GM03348 (cell line): Measurements from ENCODE around the gene FZD2.
"Not testable (repeated sequence)": the region's sequence is repeated elsewhere in the genome, so short reads cannot be mapped to it uniquely, and the experiment has no call there.

Experiments
- DNase-seq: peaks from one replicate; pipeline ENCODE4 v3.0.0; 2012; ENCODE audit warnings: low spot score

The FZD2 gene

DNA sequence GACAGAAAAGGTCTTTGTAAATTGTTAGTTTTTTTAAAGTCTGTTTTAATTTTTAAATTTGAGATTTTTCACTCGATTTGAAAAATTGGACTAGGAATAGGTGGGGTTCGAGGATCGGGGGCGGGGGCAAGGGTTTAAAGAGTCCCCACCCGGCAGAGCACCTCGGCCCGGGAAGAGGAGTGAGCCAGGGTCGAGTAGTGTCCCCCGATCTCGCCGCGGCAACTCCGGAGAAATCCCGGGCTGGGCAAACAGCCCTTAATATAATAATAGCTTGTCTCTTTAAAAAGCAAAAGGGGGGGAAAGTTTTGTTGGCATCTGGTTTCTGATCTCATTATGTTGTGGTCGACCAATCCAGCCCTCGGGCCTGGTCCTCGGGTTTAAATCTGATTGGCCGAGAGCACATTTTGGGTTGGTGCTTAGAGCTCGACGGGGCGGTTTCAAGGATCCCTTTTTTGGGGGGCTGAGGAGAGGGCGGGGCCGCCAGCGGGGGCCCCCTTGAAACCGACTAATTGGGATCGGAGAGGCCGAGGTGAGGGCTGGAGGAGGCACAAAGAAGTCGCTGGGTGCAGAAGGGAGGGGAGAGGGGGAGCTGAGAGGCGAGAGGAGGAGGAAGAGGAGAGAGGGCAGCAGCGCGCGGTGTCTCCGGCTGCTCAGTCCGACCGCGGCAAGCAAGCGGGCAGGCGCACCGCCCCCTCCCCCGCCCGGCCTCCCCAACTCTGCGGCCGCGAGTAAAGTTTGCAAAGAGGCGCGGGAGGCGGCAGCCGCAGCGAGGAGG, at the start of gene FZD2:
Gene FZD2, plus strand, starts transcription at position 653 of the 775 bp plus-strand sequence. CDS start 205 bp downstream, outside the sequence.
- DNase-seq: peak; percentile 98

DNA sequence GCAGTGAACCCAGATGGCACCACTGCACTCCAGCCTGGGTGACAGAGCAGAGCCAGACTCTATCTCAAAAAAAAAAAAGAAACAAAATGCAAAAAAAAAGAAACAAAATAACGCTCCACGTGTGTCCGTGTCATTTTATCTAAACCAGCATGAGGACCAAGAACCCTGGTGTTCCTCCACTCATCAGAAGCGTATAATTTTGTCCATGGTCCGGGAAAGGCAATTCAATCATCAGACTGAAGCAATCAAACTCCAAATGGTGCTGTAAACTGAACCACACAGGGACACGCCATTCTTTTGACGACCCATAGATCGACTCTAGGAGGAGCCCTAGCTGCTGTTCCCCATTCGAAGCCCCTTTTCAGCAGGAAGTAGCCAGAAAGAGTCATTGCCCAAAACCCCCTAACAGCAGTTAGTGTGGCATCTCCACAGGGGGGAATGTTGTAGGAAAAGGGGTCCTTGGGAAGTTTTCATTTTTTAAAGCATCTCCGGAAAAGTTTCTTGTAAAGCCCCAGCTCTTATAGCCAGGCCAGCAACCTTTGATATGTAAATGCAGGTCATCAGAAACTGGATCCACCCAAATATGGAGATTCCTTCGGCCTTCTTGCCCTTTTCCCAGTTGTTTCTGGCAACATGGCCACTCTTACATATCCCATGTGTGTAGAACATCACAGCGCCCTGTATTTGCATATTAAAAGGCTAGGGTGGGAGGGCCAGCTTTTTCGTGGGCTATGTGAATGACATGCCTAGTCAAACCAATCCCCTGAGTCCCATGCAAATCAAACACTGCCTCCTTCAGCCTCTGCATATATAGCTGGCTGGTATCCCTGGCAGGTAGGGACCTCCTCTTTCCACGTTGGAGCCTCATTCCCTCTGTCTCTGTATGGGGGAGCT, 45.8 kb upstream of the FZD2 start:
- DNase-seq: not testable (repeated sequence)

DNA sequence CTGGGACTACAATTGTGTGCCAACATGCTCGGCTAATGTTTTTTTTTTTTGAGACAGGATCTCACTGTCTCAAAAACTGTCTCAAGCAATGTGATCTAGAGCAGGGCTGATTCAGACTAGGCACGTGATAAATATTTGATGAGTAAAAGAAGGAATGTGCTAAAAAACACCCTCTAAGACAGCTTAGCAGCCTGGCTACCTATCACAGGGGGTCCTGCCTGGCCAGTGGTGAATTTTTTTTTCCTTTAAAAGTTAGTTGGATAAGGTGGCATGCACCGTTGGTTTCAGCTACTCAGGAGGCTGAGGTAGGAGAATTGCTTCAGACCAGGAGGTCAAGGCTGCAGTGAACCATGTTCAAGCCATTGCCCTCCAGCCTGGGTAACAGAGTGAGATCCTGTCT, 39.3 kb upstream of the FZD2 start:
- peak; percentile 65 for DNase-seq

GRCh38 chr17:44522883-44523671, 34.2 kb upstream of the FZD2 start:
- DNase-seq: peak; percentile 82

DNA sequence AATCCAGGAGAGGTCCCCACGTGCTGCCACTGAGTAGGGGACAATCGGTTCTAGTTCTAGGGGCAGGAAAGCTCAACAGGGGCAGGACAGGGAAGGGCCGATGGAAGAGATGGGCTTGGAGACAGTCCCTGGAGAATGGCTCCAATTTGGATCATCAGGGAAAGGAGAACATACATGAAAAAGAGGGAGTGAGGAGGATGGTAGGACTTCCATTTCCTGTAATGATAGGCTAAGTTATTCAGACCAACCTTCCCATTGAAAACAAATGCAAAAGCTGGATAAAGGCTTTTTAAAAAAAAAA, 33.7 kb upstream of the FZD2 start:
- no peak for DNase-seq

DNA sequence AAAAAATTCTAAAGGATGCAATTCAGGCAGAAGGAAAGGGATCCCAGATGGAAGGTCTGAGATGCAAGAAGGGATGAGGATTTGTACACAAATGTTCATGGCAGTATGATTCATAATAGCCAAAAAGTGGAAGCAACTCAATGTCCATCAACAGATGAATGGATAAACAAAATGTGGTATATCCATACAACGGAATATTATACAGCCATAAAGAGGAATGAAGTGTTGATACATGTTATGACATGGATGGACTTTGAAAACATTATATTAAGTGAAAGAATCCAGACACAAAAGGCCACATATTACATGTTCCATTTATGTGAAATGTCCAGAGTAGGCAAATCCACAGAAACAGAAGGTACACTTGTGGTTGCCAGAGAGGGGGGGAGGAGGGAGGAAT, 30.2 kb upstream of the FZD2 start:
- no peak for DNase-seq

DNA sequence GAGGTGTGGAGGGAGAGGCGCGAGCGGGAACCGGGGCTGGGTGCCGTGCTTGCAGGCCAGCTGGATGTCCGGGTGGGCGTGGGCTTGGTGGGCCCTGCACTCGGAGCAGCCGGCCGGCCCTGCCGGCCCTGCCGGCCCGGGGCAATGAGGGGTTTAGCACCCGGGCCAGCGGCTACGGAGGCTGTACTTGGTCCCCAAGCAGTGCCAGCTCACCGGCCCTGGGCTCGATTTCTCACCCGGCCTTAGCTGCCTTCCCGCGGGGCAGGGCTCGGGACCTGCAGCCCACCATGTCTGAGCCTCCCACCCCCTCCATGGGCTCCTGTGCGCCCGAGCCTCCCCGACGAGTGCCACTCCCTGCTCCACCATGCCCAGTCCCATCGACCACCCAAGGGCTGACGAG, 29.3 kb upstream of the FZD2 start:
- no peak for DNase-seq

DNA sequence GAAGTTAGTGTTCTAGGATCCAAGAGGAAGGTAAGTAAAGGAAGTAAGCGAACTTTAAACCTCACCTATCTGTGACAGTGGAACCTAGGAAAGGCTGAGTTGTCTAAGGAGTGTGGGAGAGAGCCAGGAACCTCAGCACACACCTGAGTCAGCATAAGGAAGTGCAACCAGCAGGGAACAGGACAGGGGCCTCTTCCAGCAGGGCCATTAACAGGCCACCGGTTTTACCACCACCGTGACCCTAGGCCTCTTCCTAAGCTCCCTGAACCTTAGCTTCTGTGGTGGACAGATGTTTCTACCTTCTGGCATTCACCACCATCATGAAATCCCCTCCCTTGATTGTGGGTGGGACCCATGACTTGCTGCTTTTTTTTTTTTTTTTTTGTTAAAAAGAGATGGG, 27.4 kb upstream of the FZD2 start:
- no peak for DNase-seq

DNA sequence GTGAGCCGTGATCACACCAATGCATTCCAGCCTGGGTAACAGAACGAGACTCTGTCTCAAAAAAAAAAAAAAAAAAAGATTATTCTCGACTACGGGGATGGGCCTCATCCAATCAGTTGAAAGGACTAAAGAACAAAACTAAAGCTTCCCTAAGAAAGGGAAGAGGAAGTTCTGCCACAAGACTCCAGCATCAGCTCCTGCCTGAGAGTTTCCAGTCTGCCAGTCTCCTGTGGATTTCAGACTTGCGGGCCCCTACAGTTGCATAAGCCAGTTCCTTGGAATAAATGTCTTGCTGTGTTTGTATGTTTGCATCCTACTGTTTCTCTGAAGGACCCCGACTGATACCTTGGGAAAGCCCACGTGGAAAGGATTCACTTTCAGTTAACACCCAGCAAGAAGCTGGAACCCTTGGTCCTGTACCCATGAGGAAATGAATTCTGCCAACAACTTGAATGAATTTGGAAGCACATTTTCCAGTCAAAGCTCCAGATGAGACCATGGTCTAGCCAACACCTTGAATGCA, 26.3 kb upstream of the FZD2 start:
- DNase-seq: no peak

DNA sequence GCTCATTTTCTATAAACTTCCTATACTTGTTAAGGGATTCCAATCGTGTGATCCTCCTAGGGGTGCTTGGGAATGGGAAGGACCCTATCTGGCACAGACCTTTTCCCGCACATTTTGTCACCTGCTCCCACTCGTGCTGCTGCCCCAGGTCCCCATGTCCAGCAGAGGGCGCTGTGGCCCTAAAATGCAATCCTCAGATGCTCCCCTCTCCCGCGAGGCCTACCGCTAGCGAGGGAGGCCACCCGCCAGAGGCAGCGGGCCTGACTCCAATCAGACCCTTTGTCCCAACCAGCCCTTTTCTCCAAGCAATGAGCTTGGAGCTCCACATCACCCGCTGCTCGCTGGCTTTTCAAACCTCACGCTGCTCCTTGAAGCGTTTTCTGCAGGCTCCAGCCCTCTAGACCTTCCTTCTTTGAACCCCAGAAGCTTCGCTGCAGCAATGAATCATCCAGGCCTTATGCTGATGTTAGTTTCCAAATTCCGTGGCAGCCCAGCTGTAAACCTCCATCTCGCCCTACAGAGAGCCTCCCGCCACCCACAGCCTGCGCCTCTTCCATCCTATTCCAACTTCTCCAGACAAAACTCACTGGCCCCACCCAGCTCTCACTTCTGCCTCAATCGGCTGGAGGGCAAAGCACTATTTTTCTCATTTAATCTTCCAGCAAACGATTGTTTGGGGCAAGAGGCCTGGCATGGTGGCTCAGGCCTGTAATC, 23.6 kb upstream of the FZD2 start:
- peak; percentile 94 for DNase-seq

GRCh38 chr17:44536090-44536953, 21.0 kb upstream of the FZD2 start:
- DNase-seq: no peak

- not testable (repeated sequence) for DNase-seq
Observed at GRCh38 chr17:44537922-44538321, 19.4 kb upstream of the FZD2 start.

DNA sequence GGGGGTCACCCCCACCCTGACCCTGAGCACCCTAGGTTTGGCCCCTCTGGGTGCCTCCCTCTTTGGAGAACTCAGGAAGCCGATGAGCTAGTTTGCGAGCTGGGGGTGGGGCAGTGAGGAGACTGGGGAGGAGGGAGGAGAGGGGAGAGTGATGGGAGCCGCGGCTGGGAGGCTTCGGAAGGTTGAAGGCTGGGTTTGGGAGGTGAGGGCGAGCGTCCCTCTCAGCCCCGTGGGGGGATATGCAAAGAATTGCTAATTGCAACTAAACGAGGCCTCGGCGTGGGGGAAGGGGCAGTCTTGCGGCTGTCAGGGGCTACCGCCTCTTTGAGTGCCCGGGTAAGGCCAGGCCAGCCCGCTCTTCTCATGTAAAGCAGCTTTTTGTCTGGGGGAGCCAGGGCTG, 17.6 kb upstream of the FZD2 start:
- DNase-seq: no peak

- DNase-seq: no peak
Observed at GRCh38 chr17:44540246-44541084, 16.8 kb upstream of the FZD2 start.

DNA sequence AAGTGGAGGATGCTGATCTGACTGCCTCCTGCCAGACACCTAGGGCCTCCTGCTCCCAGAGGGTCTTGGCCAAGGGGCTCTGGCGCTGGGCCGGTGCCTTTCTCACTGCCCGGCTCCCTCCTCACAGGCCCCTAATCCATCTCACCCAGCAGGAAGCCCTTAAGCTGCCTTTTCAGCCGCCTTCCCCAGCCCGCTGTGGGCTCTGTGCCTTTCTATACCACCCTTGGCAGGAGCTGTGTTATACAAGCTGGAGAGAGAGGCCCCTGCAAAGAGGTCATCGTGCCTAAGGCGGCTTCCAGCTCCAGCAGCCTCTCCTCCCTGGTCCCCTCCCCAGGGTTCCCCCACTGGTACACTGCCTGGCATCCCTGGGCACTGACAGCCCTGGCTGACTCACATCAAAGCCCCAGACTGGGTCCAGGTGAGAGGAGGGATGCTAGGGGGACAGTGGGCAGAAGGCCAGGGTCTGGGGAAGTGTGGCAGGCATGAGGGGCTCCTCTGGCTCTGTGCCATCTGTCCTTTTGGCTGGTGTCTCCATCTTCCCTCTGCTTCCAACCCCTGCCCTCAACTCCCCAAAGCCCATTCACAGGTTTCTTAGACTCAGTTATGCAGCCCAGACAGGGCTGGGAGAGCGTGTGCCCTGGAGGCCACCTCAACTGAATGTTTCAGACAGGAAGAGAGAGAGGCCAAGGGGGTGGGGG, 15.3 kb upstream of the FZD2 start:
- no peak for DNase-seq

- peak; percentile 89 for DNase-seq
Observed at GRCh38 chr17:44543213-44543904, 13.9 kb upstream of the FZD2 start.

- DNase-seq: no peak
Observed at GRCh38 chr17:44543905-44544523, 13.3 kb upstream of the FZD2 start.
